SK-N-SH (cell line): ENCODE data around the gene SUSD3. TPM values are rescaled to one million over a fixed set of nuclear protein-coding genes. Genes with fewer than 3 reads are reported as not detected.

Source experiments
- CTCF ChIA-PET: fragments of 300-600, 350-600 bp; formaldehyde crosslinking; extraction: SDS; loops from one replicate; lab custom pipeline; 2021; lab: Yijun Ruan, JAX
- POLR2A ChIA-PET: fragments of 350-600 bp; sonication (Branson Sonifier 250); formaldehyde crosslinking; extraction: SDS; loops from one replicate; lab custom pipeline; 2020; ENCODE audit warnings: antibody characterized with exemption, inconsistent platforms; lab: Yijun Ruan, JAX
- DNase-seq: peaks from one replicate; pipeline ENCODE4 v3.0.0; 2012
- H2AFZ ChIP-seq: fragments of 200-600 bp; sonication (generic); 2 replicates; pipeline ENCODE4 v1.8.1; 2016; ENCODE audit warnings: antibody characterized with exemption, mild to moderate bottlenecking, low read depth
- H3F3A ChIP-seq: fragments of 200-600 bp; sonication (generic); replicated peaks from 2 replicates; pipeline ENCODE3; 2016; ENCODE audit warnings: antibody characterized with exemption, mild to moderate bottlenecking; ENCODE audit not compliant: insufficient read depth
- H3K27ac ChIP-seq, 2 experiments: fragments of 200-500 bp in 1 of 2; fragments of 200-600 bp in 1 of 2; sonication (Bioruptor generic) in 1 of 2; sonication (generic), shearing (Covaris generic) in 1 of 2; 2 replicates each; pipeline versions ENCODE4 v1.5.1 to v1.6.1; 2014 to 2016; ENCODE audit warnings: low read depth in 2 of 2, inconsistent platforms in 1 of 2, low read length in 1 of 2, mild to moderate bottlenecking in 1 of 2, mixed read lengths in 1 of 2
- H3K27me3 ChIP-seq: fragments of 200-600 bp; sonication (generic), shearing (Covaris generic); 2 replicates; pipeline ENCODE4 v1.6.1; 2016; ENCODE audit warnings: mixed run types; ENCODE audit not compliant: insufficient read depth
- H3K36me3 ChIP-seq, 2 experiments: fragments of 200-500 bp in 1 of 2; fragments of 200-600 bp in 1 of 2; sonication (Bioruptor generic) in 1 of 2; sonication (generic) in 1 of 2; replicated peaks in 1 of 2; 2 replicates each; pipeline versions ENCODE3 to v1.5.1; 2014 to 2016; ENCODE audit warnings: low read length in 1 of 2, mild to moderate bottlenecking in 1 of 2; ENCODE audit not compliant: insufficient read depth in 2 of 2, control insufficient read depth in 1 of 2
- H3K4me1 ChIP-seq, 2 experiments: fragments of 200-500 bp in 1 of 2; fragments of 200-600 bp in 1 of 2; sonication (Bioruptor generic) in 1 of 2; sonication (generic), shearing (Covaris generic) in 1 of 2; 2 replicates each; pipeline versions ENCODE4 v1.5.1 to v1.6.1; 2014 to 2016; ENCODE audit warnings: low read depth in 1 of 2, low read length in 1 of 2, mixed run types in 1 of 2; ENCODE audit not compliant: insufficient read depth in 2 of 2, control insufficient read depth in 1 of 2
- H3K4me2 ChIP-seq: fragments of 200-600 bp; sonication (generic), shearing (Covaris generic); 2 replicates; pipeline ENCODE4 v1.6.1; 2017; ENCODE audit warnings: mixed run types
- H3K4me3 ChIP-seq, 2 experiments: fragments of 200-500 bp in 1 of 2; fragments of 200-600 bp in 1 of 2; sonication (Bioruptor generic) in 1 of 2; sonication (generic), shearing (Covaris generic) in 1 of 2; 2 replicates each; pipeline versions ENCODE4 v1.5.1 to v1.8.1; 2014 to 2016; ENCODE audit warnings: low read depth in 2 of 2, inconsistent platforms in 1 of 2, low read length in 1 of 2, mild to moderate bottlenecking in 1 of 2, mixed read lengths in 1 of 2, moderate library complexity in 1 of 2
- H3K79me2 ChIP-seq: fragments of 200-600 bp; sonication (generic); 2 replicates; pipeline ENCODE4 v1.8.1; 2017; ENCODE audit warnings: mild to moderate bottlenecking; ENCODE audit not compliant: insufficient read depth
- H3K9ac ChIP-seq: fragments of 200-600 bp; sonication (generic); 2 replicates; pipeline ENCODE4 v1.6.1; 2017; ENCODE audit warnings: mixed run types
- H3K9me2 ChIP-seq: fragments of 200-600 bp; sonication (generic); 2 replicates; pipeline ENCODE4 v1.6.1; 2017; ENCODE audit warnings: mixed run types
- H3K9me3 ChIP-seq: fragments of 200-600 bp; sonication (generic); 2 replicates; pipeline ENCODE4 v1.6.1; 2017; ENCODE audit warnings: mixed run types, mild to moderate bottlenecking, moderate library complexity
- H4K20me1 ChIP-seq: fragments of 200-600 bp; sonication (generic); 2 replicates; pipeline ENCODE4 v1.6.1; 2017; ENCODE audit warnings: mild to moderate bottlenecking, mixed run types; ENCODE audit not compliant: insufficient read depth
- CHD2 ChIP-seq: fragments of 150-350 bp; IDR thresholded peaks from 2 replicates; pipeline ENCODE4 v1.6.1; 2018; ENCODE audit warnings: low read length; ENCODE audit not compliant: partially characterized antibody
- CTCF ChIP-seq: fragments of 200-600 bp; sonication (generic); IDR thresholded peaks from 2 replicates; pipeline ENCODE4 v1.6.1; 2017; ENCODE audit warnings: antibody characterized with exemption, mild to moderate bottlenecking, moderate library complexity
- EP300 ChIP-seq, 2 experiments: IDR thresholded peaks; 2 replicates each; pipeline versions ENCODE4 v1.4.0 to v1.6.1; 2012; ENCODE audit warnings: borderline replicate concordance in 1 of 2, low read depth in 1 of 2, low read length in 1 of 2
- EZH2phosphoT487 ChIP-seq: fragments of 200-600 bp; sonication (generic); IDR thresholded peaks from 2 replicates; pipeline ENCODE4 v1.6.1; 2017; ENCODE audit warnings: low read depth, mixed run types, mild to moderate bottlenecking, antibody characterized with exemption, moderate library complexity, borderline replicate concordance
- FOSL2 ChIP-seq: IDR thresholded peaks from 2 replicates; pipeline ENCODE4 v1.4.0; 2012; ENCODE audit warnings: low read depth, mild to moderate bottlenecking, moderate library complexity, borderline replicate concordance
- FOXM1 ChIP-seq: IDR thresholded peaks from 2 replicates; pipeline ENCODE4 v1.4.0; 2012; ENCODE audit warnings: low read depth, mild to moderate bottlenecking
- IRF3 ChIP-seq: fragments of 150-350 bp; IDR thresholded peaks from 2 replicates; pipeline ENCODE4 v1.6.1; 2016; ENCODE audit warnings: mild to moderate bottlenecking, low read depth, low read length
- MAX ChIP-seq: IDR thresholded peaks from 2 replicates; pipeline ENCODE4 v1.4.0; 2012; ENCODE audit warnings: low read depth
- NRF1 ChIP-seq: IDR thresholded peaks from 2 replicates; pipeline ENCODE4 v1.6.1; 2012; ENCODE audit warnings: low read depth, mild to moderate bottlenecking, low read length
- PBX3 ChIP-seq: IDR thresholded peaks from 2 replicates; pipeline ENCODE4; 2012
- RCOR1 ChIP-seq: fragments of 150-350 bp; IDR thresholded peaks from 2 replicates; pipeline ENCODE4 v1.6.1; 2017; ENCODE audit warnings: antibody characterized with exemption, low read length
- REST ChIP-seq: IDR thresholded peaks from 2 replicates; pipeline ENCODE4 v1.6.1; 2012; ENCODE audit warnings: mild to moderate bottlenecking, low read depth, low read length, moderate library complexity
- RXRA ChIP-seq: IDR thresholded peaks from 2 replicates; pipeline ENCODE4 v1.4.0; 2012; ENCODE audit warnings: low read depth, mild to moderate bottlenecking, borderline replicate concordance
- SMC3 ChIP-seq: IDR thresholded peaks from 2 replicates; pipeline ENCODE4 v1.6.1; 2012; ENCODE audit warnings: low read depth, low read length, improper control_type of control experiment
- USF1 ChIP-seq: IDR thresholded peaks from 2 replicates; pipeline ENCODE4 v1.4.0; 2012; ENCODE audit warnings: low read depth, borderline replicate concordance
- USF2 ChIP-seq: fragments of 150-350 bp; IDR thresholded peaks from 2 replicates; pipeline ENCODE4 v1.6.1; 2017; ENCODE audit warnings: antibody characterized with exemption, low read length, low read depth, borderline replicate concordance
- YY1 ChIP-seq: IDR thresholded peaks from 2 replicates; pipeline ENCODE4 v1.4.0; 2012; ENCODE audit warnings: low read depth, mild to moderate bottlenecking
- WGBS: methylation state at CpG from one replicate; pipeline ENCODE4 v1.1.6; 2017; ENCODE audit warnings: low lambda C conversion rate; 5-methylcytosine and 5-hydroxymethylcytosine counted together
- polyA plus RNA-seq, 3 experiments: library from polyadenylated mRNA; depleted of rRNA; stranded (reverse); fragments of >200 nt; gene quantifications; 2 replicates each; pipeline ENCODE4 v1.2.3, GENCODE V29; 2012

Gene SUSD3
- polyA plus RNA-seq, 1 of the 3 experiments (the other 2 are of a cell fraction), result 0.49 TPM

- Histone ChIP-seq H2AFZ (no peak overlapping the region), H3K9me2 (no peaks in the 10 kb centered on the region), H3K9ac (no peak overlapping the region), H3K4me1 (peaks cover 0 to 2% of the 10 kb centered on the region in 2 experiments; a peak in 1 of 4 replicates), H3K4me3 (no peak overlapping the region)
- CTCF ChIA-PET, result interaction anchor here (0.8 to 1.3 kb wide), 3 partner anchors 24 to 76 kb away, joined by 3 to 4 read pairs (median 3); no protein-coding TSS in a partner anchor
- no peak for TF ChIP-seq MAX
- no peak for TF ChIP-seq FOXM1
- TF ChIP-seq IRF3, result no peak
- no peak for TF ChIP-seq YY1
- TF ChIP-seq EZH2phosphoT487, result no peak
- no peak for TF ChIP-seq PBX3
- no peak for TF ChIP-seq CHD2
- no peak for TF ChIP-seq CTCF
- no peak for TF ChIP-seq NRF1
- no peak for TF ChIP-seq FOSL2
- no peak for TF ChIP-seq USF2
- TF ChIP-seq RCOR1, result no peak
- TF ChIP-seq REST, result no peak
- no peak for TF ChIP-seq SMC3
- TF ChIP-seq EP300 (IDR thresholded peaks at IDR 0.05; ENCODE audit: borderline replicate concordance in 1 of 2, low read depth in 1 of 2, low read length in 1 of 2), result no peak
- TF ChIP-seq RXRA, result no peak
- TF ChIP-seq USF1, result no peak
- TF ChIP-seq, all 33 proteins: peak for 0
- no peaks in the 10 kb centered on the region for H4K20me1 ChIP-seq
- no peaks in the 10 kb centered on the region for H3K36me3 ChIP-seq
- no peak overlapping the region for H3K4me2 ChIP-seq
- no peak overlapping the region for H3K27ac ChIP-seq
- no peak for DNase-seq
- POLR2A ChIA-PET, result no interaction called here
- H3K9me3 ChIP-seq, result no peaks in the 10 kb centered on the region
- H3F3A ChIP-seq, result no peaks in the 10 kb centered on the region
- WGBS, result 58% methylated on average over 6 of the region's 6 CpGs
- no peaks in the 10 kb centered on the region for H3K27me3 ChIP-seq
- H3K79me2 ChIP-seq, result no peaks in the 10 kb centered on the region
Observed at GRCh38 chr9:93033531-93033930, 25.0 kb upstream of the SUSD3 start.
